SU-DHL-6 (cell line): ENCODE data around the gene MRPL36.

Experiments
- EZH2phosphoT487 ChIP-seq: fragments of 200-600 bp; sonication (generic), shearing (Covaris generic); conservative IDR thresholded peaks from 2 replicates; pipeline ENCODE4 v1.6.1; 2018; ENCODE audit warnings: mild to moderate bottlenecking, antibody characterized with exemption, low read length, moderate library complexity, mixed read lengths
- TF ChIP-seq, protein P1 (sequence below): fragments of 200-600 bp; sonication (generic); IDR thresholded peaks from one replicate; pipeline ENCODE4 v1.5.1; 2017; ENCODE audit warnings: antibody characterized with exemption, mild to moderate bottlenecking, low read length, moderate library complexity; ENCODE audit not compliant: insufficient read depth, poor library complexity, severe bottlenecking

- TF ChIP-seq, protein P1, sequence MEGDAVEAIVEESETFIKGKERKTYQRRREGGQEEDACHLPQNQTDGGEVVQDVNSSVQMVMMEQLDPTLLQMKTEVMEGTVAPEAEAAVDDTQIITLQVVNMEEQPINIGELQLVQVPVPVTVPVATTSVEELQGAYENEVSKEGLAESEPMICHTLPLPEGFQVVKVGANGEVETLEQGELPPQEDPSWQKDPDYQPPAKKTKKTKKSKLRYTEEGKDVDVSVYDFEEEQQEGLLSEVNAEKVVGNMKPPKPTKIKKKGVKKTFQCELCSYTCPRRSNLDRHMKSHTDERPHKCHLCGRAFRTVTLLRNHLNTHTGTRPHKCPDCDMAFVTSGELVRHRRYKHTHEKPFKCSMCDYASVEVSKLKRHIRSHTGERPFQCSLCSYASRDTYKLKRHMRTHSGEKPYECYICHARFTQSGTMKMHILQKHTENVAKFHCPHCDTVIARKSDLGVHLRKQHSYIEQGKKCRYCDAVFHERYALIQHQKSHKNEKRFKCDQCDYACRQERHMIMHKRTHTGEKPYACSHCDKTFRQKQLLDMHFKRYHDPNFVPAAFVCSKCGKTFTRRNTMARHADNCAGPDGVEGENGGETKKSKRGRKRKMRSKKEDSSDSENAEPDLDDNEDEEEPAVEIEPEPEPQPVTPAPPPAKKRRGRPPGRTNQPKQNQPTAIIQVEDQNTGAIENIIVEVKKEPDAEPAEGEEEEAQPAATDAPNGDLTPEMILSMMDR = no peak
- TF ChIP-seq EZH2phosphoT487 = no peak
These were observed 30.5 kb downstream of the MRPL36 start for GRCh38 chr5:1769017-1769640.
